Skin epidermis (tissue), 12 donors: ENCODE measurements around the gene U2AF1L4.

Source experiments
- H3K27ac ChIP-seq, 21 experiments: fragments of 200-600 bp; sonication (generic) in 11 of 21; one replicate each; pipeline ENCODE4 v1.5.0; 2020; ENCODE audit warnings: mild to moderate bottlenecking in 3 of 21, inconsistent platforms in 2 of 21, moderate library complexity in 2 of 21
- H3K4me3 ChIP-seq, 7 experiments: fragments of 200-600 bp; sonication (generic) in 2 of 7; one replicate each; pipeline ENCODE4 v1.5.0; 2020; ENCODE audit warnings: inconsistent platforms in 2 of 7, mild to moderate bottlenecking in 2 of 7, moderate library complexity in 1 of 7

Gene U2AF1L4

GRCh38 chr19:35760711-35761349, 15.6 kb upstream of the U2AF1L4 start:
- H3K4me3 ChIP-seq = no peak overlapping the region
- H3K27ac ChIP-seq = no peak overlapping the region

- Histone ChIP-seq H3K27ac (no peak overlapping the region), H3K4me3 (no peak overlapping the region)
These were observed 14.5 kb upstream of the U2AF1L4 start for GRCh38 chr19:35759697-35760096.

GRCh38 chr19:35757749-35758608, 12.8 kb upstream of the U2AF1L4 start, which contains the start of gene PROSER3:
Gene PROSER3 (plus strand): TSS chr19:35758176. CDS start chr19:35758216, 40 bp downstream.
- Histone ChIP-seq H3K4me3 (peak within 1 kb of the TSS; percentile 60 to 99 (median 78)), H3K27ac (peak within 1 kb of the TSS; percentile 63 to 97 (median 92))

- peak overlapping the region; percentile 60 to 99 (median 78) for H3K4me3 ChIP-seq
- H3K27ac ChIP-seq = peak overlapping the region; percentile 5 to 97 (median 76)
These were observed 12.1 kb upstream of the U2AF1L4 start for GRCh38 chr19:35757231-35757748.

- Histone ChIP-seq H3K27ac (peak within 1 kb of the TSS; percentile 5 to 97 (median 76)), H3K4me3 (peak within 1 kb of the TSS; percentile 60 to 99 (median 78))
These were observed 11.4 kb upstream of the U2AF1L4 start, which contains the start of gene HSPB6 for GRCh38 chr19:35756377-35757230. Gene HSPB6 (minus strand): TSS chr19:35757029. CDS start chr19:35757008, 21 bp downstream.

- peak overlapping the region in 19 of 21 experiments; percentile 0 to 97 (median 75) for H3K27ac ChIP-seq
These were observed 10.5 kb upstream of the U2AF1L4 start for GRCh38 chr19:35755550-35756376.

GRCh38 chr19:35755131-35755549, 9.9 kb upstream of the U2AF1L4 start:
- peak overlapping the region in 16 of 21 experiments; percentile 5 to 97 (median 75) for H3K27ac ChIP-seq

More at GRCh38 chr19:35755550-35756376, 10.5 kb upstream of the U2AF1L4 start:
- H3K4me3 ChIP-seq = peak overlapping the region; percentile 7 to 76 (median 17)

GRCh38 chr19:35754370-35755130, 9.3 kb upstream of the U2AF1L4 start:
- Histone ChIP-seq H3K4me3 (no peak overlapping the region), H3K27ac (peak overlapping the region in 11 of 21 experiments; percentile 48 to 97 (median 76))

More at GRCh38 chr19:35755131-35755549, 9.9 kb upstream of the U2AF1L4 start:
- H3K4me3 ChIP-seq = peak overlapping the region; percentile 7 to 76 (median 17)

GRCh38 chr19:35753634-35754369, 8.6 kb upstream of the U2AF1L4 start:
- H3K4me3 ChIP-seq = no peak overlapping the region
- H3K27ac ChIP-seq = no peak overlapping the region

GRCh38 chr19:35752746-35753350, 7.6 kb upstream of the U2AF1L4 start:
- H3K4me3 ChIP-seq = no peak overlapping the region
- no peak overlapping the region for H3K27ac ChIP-seq

- Histone ChIP-seq H3K27ac (no peak overlapping the region), H3K4me3 (no peak overlapping the region)
These were observed 6.9 kb upstream of the U2AF1L4 start for GRCh38 chr19:35751839-35752745.

GRCh38 chr19:35750167-35750566, 4.9 kb upstream of the U2AF1L4 start:
- peak overlapping the region in 2 of 21 experiments; percentile 25 to 87 for H3K27ac ChIP-seq
- no peak overlapping the region for H3K4me3 ChIP-seq

GRCh38 chr19:35748106-35749020, 3.1 kb upstream of the U2AF1L4 start, which contains the start of gene LIN37:
Gene LIN37 (plus strand): TSS chr19:35748576. CDS start chr19:35748725, 149 bp downstream.
- H3K27ac ChIP-seq = peak within 1 kb of the TSS; percentile 10 to 92 (median 84)
- peak within 1 kb of the TSS; percentile 64 to 94 (median 79) for H3K4me3 ChIP-seq

GRCh38 chr19:35746531-35746930, 1.3 kb upstream of the U2AF1L4 start:
- peak overlapping the region in 10 of 21 experiments; percentile 98 to 100 (median 100) for H3K27ac ChIP-seq
- H3K4me3 ChIP-seq = peak overlapping the region in 3 of 7 experiments; percentile 62 to 92 (median 87)
